Middle frontal gyrus (tissue), 1 donor: ENCODE measurements around the gene RGS10.
"Not testable (repeated sequence)": the region's sequence is repeated elsewhere in the genome, so short reads cannot be mapped to it uniquely, and the experiment has no call there.

Experiments
- DNase-seq: peaks from one replicate; pipeline ENCODE4 v3.0.0-alpha.2; 2015; ENCODE audit warnings: low spot score; ENCODE audit errors: extremely low spot score

The RGS10 gene

DNA sequence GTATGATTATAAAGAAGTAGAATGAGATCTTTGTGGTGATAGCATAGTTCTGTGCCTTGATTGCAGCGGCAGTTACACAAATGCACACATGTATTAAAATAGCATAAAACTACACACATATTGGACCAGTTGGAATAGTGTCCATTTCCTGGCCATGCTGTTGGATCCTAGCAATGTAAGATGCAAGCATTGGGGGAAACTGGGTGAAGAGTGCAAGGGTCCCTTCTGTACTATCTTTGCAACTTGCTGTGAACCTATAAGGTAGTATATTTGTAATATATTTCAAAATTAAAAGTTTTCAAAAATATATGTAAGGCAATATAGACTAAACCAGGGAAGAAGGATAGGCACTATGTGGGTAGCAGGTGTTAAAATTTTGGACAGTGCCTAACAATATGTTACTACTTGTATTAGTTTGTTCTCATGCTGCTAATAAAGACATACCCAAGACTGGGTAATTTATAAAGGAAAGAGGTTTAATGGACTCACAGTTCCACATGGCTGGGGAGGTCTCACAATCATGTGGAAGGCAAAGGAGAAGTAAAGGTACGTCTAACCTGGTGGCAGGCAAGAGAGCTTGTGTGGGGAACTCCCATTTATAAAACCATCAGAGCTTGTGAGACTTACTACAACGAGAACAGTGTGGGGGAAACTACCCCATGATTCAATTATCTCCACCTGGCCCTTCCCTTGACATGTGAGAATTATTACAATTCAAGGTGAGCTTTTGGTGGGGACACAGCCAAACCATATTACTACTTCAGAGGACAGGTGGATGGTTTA, 71.4 kb downstream of the RGS10 start:
- DNase-seq, result no peak

DNA sequence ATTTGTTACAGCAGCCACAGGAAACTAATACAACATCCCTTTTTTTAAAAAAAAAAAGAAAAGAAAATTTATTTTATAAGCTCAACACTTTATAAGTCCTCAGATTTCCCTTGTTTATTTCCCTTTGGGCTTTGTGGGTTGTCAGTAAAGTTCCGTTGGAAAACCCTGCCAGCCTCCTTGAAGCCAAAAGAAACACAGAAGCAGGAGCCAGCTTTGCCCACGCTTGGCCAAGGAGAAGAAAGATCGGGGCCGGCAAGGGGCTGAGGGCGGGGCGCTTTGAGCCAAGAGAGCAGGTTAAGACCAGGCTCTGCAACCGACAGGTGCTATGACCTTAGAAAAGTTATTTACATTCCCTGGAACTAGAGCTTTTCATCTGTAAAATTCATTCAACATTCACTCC, 72.7 kb downstream of the RGS10 start:
- DNase-seq, result no peak

DNA sequence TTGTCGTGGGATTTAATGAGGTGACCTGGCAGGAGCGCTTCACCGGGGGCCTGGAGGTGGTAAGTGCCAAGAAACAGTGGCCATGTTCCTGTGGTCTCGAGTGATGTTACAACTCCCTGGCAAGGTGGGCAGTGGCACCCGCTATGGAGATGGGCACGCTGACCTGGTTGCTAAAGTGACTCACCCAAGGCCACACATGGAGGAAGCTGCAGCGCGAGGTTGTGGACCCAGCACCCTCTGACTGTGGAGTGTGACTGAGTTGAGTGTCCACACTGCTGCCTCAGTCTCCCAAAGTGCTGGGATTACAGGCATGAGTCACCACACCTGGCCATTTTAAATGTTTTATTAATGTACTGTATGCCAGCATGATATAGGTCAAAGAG, 73.2 kb downstream of the RGS10 start:
- DNase-seq, result no peak

DNA sequence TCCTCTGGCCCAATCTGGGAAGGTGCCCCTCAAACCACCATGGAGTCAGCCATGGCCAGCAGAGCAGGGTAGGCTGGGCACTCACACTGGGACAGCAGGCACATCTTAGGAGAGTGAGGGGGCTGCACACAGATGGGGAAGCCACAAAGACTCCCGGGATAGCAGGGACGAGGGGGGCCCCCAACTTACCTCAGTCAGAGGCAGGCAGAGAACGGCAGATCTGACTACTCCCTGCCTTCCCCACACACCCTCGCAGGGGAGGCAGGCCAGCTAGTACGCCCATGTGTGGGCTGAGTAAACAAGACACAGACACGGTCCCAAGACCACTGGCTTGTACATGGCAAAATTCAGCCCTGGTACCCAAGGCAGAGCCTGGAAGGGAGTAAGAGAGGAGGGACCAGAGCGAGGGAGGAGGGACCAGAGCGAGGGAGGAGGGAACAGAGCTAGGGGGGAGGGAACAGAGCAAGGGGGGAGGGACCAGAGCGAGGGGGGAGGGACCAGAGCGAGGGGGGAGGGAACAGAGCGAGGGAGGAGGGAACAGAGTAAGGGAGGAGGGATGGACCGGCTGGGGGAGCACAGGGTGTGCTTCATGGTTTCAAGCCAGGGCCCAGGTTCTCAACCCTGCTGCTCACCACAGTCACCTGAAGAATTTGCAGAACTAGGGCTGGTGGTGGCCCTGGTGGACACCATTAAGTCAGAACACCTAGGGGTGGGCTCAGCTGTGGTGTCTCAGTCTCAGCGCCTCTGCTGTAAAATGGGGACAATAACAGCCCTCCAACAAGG, 73.8 kb downstream of the RGS10 start:
- no peak for DNase-seq

DNA sequence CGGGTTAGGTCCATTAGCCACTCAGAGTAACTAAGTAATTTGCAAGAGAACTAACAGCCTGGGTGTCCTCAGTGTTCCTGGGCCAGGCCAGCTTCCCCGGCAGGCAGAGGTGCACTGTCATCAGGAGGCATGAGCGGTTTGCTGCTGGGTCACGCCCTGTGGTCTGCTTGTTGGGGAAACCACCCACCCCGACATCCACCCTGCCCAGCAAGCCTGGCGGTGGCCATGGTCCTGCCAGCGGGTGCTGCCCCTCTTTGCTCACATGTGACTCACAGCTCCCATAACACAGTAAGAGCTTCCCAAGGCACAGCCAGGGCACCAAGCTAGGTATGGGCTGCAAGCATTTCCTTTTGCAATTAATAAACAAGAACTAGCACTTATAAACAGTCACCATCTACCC, 75.9 kb downstream of the RGS10 start:
- no peak for DNase-seq

DNA sequence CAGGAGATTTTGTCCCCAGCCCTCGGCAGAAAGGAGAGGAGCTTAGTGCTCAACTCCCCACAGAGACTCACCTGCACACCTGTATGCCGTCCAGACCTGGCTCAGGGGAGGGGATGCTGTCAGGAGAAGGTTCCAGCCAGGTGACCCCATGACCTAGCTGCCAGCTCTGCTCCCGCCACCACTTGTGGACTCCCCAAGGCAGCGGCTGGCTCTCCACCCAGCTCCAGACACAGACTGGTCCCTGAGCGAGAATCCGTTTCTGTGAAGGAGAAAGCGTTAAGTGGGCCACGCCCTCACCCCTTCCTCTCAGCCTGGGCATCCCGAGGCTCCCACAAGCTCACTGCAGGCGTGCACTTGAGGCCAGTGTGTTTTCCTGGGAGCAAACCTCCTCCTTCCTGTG, 76.4 kb downstream of the RGS10 start:
- no peak for DNase-seq

DNA sequence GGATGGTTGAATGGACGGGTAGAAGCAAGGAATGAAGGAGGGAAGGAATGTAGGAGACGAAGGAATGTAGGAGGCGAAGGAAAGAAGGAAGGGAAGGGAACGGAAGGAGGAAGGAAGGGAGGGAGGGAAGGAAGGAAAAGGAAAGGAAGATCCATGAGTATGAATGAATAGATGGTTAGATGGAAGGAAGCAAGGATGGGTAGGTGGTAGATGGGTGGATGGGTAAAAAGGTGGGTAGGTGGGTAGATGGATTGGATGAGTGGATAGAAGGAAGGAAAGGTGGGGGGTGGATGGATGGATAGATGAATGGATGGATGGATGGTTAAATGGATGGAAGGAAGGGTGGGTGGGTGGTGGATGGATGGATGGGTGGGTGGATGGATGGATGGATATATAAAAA, 77.4 kb downstream of the RGS10 start:
- no peak for DNase-seq

DNA sequence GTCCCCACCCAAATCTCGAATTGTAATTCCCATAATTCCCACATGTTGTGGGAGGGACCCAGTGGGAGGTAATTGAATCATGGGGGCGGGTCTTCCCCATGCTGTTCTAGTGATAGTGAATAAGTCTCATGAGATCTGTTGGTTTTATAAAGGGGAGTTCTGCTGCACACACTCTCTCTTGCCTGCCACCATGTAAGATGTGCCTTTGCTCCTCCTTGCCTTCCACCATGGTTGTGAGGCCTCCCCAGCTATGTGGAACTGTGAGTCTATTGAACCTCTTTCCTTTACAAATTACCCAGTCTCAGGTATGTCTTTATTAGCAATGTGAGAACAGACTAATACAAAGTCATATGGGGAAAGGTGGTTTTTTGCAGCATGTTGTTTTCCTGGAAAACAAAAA, 79.3 kb downstream of the RGS10 start:
- not testable (repeated sequence) for DNase-seq

DNA sequence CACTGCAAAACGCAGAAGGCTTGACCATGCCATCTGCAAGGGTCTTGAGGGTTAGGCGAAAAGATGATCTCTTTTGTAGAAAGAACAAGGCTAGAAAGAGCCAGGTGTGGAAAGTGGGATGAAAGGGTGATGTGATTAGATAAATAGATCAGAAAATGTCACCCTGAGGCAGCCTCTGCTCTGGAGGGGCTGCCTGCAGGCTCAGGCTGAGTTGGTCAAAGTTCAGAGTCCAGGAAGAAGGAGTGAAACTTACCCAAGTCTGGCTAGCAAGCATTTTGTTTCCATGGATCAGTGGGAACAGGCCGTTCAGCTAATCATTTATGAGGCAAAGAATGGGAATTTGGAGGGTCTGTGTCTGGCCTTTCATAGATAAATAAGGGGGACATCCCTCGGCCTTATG, 79.7 kb downstream of the RGS10 start:
- no peak for DNase-seq

DNA sequence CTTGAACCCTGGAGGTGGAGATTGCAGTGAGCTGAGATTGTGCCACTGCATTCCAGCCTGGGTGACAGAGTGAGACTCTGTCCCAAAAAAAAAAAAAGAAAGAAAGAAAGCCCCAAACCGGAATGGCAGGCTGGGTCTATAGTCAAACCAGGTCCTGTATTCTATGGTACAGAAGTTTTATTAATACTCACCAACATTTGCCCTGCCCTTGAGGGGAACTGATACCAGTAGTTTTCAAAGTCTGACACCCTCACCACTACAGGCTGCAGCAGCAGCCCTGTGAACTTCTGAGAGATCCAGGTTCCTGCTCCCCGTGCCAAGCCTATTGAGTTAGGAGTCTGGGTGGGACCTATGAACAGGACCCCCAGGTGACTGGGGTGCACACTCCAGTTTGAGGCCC, 80.6 kb downstream of the RGS10 start:
- no peak for DNase-seq

DNA sequence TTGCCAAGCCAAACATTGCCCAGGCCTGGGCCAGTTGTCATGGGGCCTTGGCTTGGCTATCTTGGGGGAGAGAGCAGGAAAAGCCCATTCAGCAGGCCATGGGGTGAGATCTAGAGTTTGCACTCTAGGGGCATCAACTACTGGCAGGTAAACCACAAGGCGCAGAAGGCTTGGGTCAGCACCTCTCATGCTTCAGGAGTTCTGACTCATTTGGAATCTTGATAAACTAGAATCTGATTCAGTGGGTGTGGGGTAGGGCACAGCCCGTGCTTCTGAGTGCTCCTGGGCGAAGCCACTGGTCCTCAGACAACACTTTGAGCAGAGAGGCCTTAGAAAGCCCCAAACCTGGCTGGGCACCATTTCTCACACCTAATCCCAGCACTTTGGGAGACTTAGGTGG, 81.1 kb downstream of the RGS10 start:
- DNase-seq, result no peak

DNA sequence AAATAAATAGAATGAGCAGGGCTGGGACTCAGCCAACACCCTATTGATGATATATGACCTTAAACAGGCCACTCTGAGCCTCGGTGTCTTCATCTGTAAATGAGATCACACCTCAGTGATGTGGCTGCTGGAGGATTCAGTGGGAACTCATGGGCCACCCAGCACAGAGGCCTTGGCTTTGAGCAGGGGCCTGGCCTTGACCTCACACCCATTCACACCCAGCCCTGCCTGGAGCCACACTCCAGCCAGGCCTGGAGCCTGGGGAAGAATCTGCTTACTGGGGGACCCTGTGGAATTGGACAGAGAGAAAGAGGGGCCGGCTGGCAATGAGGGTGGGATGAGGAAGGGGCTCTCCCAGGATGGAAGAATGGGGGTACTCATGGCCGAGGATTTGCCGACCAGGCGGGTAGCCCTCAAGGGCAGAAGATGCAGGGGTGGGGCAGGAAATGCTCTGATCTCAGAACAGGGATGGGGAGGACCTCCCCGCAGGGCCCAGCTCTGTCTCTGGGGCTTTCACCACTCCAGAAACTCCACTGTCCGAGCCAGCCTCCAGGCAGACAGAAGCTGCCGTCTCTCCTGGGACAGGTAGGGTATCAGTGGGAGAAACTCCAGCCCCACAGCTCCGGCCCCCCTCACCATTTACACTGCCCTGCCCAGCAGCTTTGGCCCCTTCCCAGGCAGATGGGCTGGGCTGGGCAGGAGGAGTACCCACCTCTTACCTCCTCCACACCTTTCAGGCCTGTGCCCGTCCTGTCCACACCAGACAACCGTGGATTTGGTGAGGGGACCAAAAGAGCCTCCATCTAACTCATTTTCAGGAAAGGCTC, 81.9 kb downstream of the RGS10 start:
- DNase-seq, result no peak

DNA sequence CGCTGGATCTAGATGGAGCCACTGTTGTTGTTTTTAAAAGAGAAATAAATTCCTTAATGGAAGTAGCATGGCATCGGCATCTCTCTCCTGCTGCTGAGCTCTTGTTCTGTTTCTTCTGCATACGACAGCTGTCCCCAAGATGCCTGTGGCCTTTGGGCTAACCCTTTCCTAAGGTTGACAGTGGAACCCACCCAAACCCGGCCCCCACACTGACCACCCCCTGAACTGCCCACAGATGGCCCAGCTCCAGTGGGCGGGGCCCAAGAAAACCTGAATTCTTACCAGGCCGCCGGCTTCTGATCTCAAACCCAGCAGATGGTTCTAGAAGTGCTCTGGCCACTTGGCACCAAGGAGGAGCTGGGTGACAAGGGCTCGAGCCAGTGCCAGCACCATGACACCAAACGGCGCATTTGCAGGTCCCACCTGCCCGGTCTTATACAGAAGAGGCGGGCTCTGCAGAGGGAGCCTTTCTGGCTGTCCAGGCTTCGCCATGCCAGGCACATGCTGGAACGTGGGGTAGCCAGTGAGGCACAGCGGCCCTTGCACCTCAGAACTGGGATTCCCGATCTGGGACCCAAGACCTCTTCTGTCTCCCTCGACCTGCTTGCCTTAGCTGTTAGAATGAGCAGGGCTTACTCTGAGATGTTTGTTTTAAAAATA, 82.7 kb downstream of the RGS10 start:
- no peak for DNase-seq

DNA sequence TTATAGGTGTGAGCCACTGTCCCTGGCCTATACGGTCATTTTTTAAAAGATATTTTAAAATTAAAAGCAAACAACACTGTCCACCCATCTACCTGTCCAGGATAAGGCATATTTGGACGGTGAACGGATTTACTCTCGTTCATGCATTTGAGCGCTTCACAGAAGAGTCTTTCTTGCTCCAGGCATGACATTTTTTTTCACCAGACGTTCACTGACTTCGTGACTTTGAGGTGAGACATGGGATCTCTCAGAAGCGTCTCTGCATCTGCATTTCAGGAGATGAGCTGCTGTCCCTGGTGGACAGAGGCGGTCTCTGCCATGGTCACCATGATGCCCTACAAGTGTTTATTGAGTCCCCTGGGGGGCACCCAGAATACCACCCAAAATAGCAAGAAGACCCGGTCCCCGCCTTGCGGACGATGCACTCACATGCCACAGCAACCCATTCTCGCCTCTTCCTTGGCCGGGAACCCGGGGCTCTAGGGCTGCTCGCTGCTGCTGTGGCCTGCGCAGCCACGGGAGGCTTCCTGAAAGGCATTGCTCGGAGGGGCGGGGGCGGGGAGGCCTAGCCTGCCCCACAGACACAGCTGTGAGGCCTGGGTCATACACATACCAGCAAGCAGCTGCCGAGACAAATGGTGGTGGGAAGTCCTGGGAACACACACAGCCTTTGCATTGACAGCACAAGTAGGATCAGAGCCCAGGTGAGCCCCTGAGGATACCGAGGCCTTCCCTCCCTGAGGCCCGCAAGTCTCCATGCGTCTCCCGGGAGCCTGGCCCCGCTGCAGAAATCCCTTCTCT, 84.4 kb downstream of the RGS10 start:
- DNase-seq, result no peak

DNA sequence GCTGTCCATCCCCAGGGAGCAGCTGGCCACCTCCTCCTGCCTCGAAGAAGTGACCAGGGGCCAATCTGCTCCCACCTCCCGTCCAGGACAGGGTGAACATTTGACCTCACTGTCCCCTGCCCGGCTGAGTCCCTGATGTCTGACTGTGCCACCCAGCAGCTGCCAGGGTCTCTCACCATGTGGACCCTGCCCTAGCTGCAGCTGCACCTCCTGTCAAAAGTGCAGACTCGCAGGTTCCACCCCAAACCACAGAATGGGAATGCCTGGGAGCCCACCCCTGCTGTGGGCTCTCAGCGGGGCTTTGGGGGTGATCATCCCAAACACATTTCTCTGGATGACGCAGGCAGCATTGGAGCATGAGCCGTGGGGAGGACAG, 86.1 kb downstream of the RGS10 start:
- no peak for DNase-seq

DNA sequence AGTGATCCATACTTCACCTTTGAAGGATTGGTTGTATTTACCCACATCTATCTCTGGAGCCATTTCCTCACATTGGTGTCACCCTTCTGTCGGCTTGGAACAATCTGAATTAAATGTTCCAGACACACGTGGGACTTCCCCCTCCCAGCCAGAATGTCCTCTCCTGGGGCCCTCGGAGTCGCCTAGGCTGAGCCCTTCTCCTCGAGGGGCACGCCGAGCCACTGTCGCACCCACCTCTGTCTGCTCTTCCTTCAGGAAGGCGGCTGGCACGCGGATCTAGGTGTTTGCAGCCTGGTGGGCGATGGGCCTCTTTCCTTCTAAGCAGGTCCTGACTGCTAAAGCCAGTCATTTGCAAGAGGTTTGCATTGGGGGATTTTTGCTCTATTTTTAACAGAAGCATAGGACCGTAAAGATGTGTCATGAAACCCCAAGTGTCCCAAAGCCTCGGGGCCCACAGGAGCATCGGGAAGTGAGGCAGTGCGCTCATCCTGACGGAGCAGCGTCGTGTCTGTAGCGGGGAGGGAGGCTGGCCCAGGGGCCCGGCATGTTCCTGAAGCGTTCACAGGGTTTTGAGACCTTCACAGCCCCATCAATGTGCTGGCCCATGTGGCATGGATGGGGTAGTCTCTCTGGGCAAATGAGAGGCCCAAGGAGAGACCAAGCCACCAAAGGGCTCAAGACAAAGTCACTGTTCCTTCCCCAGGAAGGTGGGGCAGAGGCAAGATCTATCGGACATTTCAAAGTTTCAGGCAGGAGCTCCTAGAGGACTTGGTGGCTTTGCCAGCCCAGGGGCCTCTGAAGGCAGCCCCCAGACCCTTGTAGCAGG, 86.7 kb downstream of the RGS10 start:
- no peak for DNase-seq

DNA sequence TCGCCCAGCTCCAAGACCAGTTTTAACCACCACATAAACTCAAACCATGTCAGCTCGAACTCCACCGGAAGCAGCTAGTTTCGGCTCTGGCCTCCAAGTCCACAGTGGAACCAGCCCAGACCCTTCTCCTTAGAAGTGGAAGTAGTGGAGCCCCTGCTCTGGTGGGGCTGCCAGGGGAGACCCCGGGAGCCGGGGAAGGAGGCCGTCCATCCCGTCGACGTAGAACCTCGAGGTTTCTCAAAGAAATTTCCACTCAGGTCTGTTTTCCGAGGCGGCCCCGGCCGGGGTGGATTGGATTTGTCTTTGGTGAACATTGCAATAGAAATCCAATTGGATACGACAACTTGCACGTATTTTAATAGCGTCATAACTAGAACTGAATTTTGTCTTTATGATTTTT, 87.5 kb downstream of the RGS10 start:
- no peak for DNase-seq

DNA sequence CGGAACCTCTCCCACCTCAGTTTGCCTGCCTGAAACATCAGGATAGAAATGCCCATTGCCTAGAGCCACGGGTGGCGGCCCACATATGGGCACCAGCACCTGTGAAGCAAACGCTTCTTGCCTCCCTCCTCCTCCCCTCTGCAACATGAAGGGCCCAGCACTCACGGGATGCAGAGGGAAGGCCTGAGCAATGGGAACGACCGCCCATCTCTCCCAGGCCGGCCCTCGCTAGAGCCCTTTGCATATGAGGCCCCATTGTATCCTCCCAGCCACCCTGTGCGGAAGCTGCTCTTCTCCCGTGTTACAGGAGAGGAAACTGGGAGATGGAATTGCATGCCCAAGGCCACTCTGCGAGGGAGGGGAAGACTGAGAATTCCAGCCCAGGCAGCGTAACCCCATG, 88.2 kb downstream of the RGS10 start:
- no peak for DNase-seq

DNA sequence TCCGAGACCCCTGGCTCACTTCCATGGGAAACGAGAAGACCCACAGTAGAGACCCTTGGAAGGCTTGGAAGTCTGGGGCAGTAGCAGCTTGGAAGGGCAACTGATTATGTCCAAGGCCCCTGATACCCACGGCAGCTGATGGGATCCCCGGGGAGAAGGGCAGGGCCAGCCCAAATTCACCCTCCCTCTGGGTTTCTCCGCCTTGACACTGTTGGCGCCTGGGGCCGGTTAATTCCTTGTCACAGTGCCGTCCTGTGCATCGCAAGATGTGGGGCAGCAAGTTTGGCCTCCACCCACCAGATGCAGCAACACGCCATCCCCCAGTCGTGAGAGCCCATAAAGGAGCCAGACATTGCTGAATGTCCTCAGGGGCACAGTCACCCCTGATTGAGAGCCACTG, 89.2 kb downstream of the RGS10 start:
- no peak for DNase-seq

DNA sequence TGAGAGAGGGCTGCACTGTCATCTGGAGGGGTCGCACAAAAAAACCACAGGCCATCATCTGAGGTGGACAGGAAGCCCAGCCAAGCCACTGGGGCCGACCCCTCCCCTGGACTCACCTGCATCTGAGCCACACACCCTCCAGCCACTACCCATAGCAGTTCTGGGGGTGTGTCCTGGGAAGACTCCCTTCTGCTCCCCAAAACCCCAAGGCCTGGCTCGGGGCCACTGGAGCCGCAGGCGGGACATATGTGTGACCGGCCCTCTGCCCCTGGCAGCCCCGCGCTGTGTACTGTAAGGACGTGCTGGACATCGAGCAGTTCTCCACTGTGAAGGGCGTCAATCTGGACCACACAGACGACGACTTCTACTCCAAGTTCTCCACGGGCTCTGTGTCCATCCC, 90.1 kb downstream of the RGS10 start:
- no peak for DNase-seq
